Measurements from ENCODE around the gene WDR72. TPM values are rescaled to one million over a fixed set of nuclear protein-coding genes. Genes with fewer than 3 reads are reported as not detected.

WDR72 gene
- total RNA-seq: not detected in 2 replicates

GRCh38 chr15:53759411-53759931 lies at the start of gene WDR72:
WDR72 (minus strand) TSS chr15:53759663; CDS start chr15:53733149, 26,514 bp downstream.

Other genes starting within 250 kb of the WDR72 start
- gene UNC13C, start 218.8 kb upstream of the WDR72 start, total RNA-seq: not detected in 2 replicates

Measured in airway epithelial cell (primary cell).